GM19025 (cell line): ENCODE measurements around the gene LDLRAD4.
"Not testable (repeated sequence)": the region's sequence is repeated elsewhere in the genome, so short reads cannot be mapped to it uniquely, and the experiment has no call there.

ENCODE experiments used
- ATAC-seq: cut with Tn5 transposase; IDR thresholded peaks from one replicate; pipeline ENCODE4 v1.9.1; 2021; ENCODE audit warnings: mild to moderate bottlenecking, low read depth, moderate library complexity; ENCODE audit not compliant: unreplicated experiment

Gene LDLRAD4

DNA sequence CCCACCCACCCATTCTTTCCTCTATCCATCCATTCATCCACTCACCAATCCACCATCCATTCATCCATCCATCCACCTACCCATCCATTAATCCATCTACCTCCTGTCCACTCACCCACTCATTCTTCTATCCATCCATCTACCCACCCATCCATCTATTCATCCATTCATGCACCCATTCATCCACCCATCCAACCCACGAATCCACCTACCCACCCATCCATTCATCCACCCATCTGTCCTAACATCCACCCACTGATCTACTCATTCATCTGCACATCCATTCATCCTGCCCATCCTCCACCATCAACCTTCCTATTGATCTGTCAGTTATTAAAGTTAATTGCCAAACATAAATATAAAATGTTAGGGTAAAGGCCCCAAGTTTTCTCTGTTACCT is 25.6 kb downstream of the LDLRAD4 start:
- ATAC-seq, result no peak

DNA sequence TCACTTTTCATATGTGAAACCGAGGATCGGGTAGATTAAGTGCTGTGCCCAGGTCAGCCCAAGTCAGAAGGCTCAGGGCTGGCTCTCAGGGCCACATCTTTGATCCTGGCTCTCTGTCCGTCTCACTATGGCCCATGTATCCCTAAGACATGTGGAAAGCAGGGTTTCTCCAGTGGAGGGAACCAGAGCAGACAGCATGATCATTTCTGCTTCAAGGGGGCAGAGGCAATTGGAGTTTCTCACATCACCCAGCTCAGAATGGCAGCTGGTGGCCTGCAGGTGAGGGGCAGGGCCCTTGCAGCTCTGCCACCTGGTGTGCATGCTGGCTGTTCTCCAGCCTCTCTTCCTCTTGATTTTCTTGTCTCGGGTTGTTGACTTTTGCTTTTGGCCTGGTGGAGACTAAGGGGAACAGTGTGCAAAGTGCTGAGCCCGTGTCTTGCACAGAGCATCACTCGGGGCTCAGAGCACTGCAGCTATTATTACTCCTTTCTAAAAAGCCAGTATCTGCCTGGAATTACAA is 27.0 kb downstream of the LDLRAD4 start:
- ATAC-seq, result no peak

DNA sequence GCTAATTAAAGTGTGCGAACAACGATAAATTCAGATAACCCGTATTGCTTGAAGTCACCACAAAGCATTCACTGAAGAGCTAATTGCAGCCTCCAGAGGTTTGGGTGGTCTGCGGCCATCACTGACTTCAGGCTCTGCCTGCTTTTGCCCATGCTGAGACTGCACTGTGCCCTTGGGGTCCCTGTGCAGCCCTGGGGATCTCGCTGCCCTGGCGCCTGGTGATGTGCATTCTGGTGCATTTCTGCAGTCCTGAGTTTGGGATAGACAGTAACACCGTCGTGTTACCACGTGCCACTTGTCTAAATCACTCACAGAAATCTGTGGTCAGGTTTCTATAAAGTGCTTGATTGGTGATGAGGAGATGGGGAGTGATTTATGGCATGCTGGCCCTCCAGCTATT is 27.6 kb downstream of the LDLRAD4 start:
- ATAC-seq, result no peak

DNA sequence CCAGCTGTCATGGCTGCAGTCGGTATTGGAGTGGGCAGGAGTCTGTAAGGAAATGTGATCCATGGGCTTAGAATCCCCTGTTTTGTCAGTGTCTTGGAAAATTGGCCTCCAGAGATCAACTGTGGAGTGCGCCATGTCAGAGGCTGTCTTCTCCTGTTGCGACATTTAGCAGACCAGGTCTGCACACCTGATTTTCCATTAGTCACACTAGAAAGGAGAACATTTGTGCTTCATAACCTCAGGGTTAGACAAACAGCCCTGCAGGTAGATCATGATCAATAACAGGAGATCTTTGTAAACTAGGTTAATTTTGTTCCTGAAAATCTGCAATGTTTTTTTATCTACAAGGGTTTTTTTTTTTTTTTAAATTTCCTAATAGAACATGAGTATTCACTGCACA is 28.0 kb downstream of the LDLRAD4 start:
- no peak for ATAC-seq

DNA sequence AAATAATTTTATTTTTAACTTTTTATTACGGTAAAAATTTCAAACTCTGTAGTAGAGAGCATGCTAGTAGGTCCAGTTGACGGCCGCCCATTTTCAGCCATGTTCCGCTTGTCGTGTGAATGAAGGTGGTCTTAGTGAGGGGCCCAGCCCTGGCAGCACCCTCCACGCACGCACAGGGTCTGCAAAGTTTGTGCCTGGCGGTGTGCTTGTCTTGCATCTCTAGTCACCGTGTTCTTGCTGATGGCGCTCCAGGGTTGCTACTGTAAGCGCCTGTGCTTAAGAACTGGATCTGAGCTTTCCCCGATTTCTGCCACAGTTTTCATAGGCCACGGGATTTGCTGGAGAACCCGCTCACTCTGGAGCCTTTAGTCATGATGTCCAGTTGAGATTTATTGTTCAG is 28.9 kb downstream of the LDLRAD4 start:
- ATAC-seq, result no peak

DNA sequence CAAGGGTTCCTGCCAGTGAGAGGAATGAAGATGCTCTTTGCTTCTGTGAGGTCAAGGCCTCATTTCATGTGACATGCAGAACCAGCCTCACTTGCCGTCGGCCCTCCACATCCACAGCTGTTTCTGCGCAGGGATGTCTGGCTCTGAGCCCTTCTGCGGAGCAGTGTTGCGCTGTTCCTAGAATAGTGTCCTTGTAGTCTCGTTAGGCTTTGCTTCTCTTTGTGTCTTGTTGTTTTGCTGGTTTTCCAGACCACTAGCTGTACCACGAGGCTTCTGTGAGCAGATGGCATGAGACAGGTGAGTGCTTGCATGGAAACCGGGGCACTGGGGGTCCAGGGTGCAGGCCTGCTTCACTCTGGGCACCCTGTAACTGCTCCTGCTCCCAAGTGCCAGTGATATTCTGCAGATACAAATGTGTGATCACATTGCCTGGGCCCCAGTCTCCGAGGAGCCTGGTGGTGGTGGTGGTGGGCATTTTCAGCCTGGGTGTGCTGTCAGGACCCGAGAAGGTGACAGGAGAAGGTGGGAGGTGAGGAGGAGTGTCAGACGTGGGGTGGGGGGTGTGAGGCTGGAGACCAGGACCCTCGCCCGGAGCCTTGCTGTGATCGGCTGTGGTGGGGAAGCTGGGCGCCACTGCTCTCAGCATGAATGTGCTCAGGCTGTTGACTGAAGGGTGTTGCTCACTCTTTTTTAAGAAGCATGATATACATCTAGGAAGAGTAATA is 34.3 kb downstream of the LDLRAD4 start:
- no peak for ATAC-seq

DNA sequence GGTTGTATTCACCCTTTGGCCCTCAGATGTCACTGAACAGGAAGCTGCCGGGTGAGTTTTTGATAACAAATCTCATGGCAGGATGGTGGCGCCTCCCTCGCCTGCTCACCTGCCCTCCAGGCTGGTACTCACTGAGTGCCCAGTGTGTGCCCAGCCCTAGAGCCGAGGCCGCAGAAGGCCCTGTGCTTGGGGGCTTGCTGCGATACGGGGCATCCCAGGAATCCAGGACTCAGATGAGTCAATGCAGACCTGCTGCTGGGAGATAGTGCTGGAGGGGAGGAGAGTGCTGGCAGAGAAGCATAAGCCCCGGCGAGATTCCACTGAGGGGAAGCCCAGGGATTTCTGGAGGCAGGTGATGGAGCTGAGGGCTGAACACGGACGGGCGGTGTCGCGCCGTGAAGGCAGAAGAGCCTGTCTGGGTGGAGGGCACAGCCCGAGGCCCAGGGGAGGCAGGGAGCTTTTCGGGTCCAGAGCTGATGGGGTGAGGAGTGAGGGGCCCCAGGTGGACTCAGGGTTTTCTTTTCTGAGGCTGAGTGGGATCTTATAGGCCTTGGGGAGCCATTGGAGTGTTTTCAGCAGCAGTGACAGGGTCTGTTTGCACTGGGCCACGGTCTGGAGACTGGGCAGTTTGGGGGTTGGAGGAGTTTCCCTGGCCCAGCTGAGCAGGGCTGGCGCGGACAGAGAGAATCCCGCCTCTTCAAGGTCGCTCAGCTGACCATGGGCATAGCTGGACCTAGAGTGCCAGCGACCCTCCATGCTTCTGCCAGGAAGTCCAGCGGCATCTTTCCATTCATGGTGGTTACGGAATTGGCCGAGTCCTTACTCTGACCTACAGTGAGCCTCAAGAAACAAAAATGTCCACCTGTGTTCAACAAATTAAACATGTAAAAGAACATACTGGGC is 35.5 kb downstream of the LDLRAD4 start:
- ATAC-seq, result no peak

DNA sequence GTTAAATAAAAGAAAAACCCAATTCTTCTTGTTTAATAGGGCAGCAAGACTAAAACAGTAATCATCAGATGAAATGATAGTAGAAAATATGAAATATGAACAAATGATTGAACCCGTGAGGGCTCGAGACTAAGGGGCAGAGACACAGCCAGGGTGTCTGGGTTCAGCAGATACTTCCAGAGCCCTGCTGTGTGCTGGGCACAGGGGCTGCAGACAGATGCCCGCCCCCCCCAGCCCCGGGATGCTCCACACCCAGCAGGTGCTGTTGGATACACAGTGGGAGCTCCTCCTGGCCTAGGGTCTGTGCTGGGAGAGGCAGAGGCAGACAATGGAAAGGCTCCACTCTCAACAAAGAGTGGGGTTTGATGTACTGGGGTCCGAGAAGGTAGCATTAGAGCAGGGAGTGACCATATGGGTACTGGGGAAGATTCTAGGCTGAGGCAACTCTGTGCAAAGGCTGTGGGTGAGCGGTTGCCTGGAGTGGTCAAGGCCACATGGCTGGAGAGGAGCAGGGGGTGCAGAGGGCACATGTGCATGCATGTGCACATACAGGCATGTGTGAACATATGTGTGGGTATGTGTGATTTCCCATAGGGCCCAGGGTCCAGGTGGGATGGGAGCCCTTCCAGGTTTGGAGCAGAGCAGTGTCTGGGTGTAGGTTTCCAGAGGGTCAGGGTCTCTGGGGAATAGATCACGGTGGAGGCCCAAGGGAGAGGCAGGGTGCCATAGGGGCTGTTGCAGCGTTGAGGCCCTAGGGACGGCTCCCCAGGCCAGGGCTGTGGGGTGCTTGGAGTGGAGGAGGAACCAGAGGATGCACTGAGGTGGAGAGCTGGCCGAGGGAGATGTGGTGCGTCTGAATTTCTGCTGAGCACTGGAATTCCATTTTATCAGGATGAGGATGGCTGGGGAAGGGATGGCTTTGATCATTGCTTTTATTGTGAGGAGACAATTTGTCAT is 36.7 kb downstream of the LDLRAD4 start:
- ATAC-seq, result no peak

DNA sequence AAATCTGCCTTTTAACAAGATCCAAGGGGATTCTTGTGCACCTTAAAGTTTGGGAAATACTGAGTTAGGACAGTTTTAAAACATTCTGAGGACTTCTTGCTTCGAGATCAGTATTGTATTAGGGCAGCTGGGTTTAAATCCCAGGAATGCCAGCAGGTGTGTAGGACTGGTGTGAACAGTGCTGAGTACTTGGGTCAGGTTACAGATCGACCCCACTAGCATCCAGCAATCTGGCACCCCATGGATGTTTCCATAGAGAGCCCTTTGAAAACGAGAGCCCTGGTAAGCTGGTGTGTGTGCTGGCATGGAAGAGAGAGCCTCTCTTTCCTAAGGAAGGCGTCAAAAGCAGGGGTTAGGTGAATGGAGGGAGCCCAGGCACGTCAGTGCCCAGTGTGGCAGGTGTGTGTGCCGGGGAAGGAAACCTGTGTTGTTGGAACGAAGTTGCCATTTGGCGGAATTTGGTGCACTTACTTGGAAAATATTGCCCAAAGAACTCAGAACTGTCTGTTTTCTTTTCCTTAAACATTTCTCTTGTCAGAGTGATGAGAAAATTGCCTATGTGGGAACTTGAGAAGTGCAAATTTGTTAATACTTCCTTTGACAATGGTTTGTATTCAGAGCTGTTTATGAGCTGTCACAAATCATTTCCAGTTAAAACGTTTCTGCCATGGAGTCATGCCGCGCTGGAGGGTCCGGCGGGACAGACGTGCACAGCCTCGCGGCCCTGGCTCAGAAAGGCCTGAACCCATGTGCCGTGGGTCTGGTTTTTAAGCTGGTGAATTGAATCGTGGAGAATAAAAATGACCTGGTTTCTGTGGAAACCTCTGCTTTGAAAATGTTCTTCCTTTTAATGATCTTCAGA is 38.1 kb downstream of the LDLRAD4 start:
- no peak for ATAC-seq

DNA sequence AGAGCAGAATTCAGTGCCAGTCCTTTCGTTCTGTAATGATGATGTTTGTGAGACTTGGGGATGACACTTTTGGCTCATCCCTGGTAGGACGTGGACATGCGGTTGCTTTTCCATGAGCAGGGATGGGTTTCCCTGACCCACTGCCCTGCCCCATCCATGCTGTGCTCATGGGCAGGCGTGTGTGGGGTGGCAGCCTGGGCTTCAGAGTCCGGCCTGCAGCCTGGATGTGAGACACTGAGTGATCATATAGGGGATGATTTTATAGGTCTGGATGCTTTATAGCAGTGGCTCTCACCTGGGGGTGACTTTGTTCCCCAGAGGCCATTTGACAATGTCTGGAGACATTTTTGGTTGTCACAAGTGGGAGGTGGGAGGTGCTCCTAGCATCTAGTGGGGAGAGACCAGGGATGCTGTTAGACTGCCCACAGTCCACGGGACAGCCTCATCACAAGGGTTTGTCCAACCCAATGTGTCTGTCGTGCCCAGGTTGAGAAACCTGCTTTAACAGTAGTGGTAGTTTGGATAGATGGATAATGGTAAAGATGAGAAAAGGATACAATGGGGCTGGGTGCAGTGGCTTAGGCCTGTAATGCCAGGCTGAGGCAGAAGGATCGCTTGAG is 38.9 kb downstream of the LDLRAD4 start:
- ATAC-seq, result no peak

DNA sequence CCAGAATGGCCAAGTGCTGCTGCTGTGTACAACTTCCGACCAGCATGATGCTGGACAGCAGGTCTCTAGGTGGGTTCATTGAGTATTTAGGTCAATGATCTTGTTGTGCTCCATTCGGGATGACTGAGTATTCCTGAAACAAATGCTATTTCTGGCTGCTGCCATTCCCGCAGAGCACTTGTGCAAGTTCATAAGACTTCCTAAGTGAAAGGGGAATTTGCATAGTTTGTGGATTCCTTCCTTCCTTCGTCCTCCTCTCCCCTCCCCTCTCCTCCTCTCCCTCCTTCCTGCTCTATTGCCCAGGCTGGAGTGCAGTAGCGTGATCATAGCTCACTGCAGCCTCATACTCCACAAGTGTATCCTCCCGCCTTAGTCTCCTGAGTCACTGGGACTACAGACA is 40.4 kb downstream of the LDLRAD4 start:
- no peak for ATAC-seq

DNA sequence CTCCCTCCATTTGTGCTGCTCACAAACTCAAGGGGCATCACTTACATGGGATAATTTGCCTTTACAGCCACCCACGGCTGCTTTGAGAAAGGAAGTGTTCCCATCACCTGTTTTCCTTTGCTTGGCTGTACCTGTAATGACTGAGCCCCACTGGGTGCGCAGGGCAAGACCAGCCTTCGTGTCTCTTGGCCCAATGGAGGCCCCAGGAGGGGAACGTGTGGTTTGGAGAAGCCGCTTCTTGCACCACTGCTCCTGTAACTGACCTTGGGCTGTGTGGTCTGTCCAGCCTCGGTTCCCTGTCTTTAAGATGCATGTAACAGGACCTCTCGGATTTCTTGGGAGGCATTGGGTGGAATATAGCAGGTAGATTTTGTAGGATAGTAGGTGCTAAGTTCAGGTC is 41.1 kb downstream of the LDLRAD4 start:
- ATAC-seq, result no peak

DNA sequence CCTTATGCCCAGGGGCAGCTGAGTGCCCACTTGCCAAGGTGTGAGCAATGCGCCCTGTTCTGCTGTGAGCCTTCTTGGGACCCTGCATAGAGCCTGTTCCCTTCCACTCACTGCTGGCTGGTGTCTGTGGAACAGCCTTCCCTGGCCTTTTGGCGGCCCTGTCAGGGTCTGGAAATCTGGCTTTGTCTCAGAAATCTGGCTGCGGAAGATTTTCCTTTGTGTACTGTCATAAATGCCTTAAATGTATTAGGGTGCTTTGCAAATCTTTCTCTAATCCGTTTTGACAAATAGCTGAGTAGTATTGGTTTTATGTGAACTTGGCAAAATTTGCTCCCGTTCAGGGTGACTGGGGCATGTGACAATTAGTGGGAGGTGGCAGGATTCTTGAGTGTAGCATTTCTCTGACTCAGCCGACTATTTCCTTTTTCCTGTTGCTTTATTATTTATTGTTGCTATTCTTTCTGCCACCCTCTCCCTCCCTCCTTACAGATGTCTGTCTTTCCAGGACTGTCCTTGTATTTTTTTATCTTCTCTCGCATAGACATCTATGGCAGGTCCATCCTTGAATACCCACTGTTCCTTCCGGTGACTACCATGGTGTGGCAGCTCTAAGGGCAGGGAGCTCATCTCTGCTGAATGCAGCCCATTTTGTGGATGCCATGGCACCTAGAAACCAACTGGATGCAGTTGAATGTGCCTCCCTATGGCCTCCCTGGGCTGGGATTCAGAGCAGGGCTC is 41.8 kb downstream of the LDLRAD4 start:
- no peak for ATAC-seq

DNA sequence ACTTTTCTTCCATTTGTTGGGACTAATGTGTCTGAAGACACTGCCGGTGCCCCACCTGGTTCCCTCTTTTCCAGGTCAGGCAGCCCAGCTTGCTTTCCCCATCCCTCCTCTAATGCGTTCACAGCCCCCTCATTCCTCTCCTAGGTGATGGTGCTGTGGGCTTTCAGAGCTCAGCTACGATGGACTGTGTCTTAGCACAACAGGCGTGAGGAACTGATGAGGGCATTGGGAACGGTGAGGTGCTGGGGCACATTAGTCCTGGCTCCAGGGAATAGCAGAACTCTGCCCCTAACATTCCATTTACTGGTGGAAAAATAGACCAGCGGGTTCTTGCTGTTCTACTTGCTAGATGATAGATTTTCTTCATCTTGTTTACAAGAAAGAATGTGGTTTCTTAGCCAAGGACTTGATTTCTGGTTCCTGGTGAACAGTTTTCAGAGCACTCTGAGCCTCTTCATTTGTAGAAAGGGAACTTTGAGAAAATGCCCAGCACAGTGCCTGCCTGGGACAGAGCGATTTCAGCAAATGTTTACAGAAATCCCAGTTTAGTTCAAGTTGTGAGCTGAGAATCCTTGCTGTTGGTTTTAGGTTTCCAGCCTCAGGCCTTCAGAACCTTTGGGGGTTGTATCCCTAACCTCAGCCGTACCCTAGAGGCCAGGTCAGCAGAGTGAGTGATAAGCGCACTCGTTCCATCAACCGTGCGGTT is 42.5 kb downstream of the LDLRAD4 start:
- no peak for ATAC-seq

DNA sequence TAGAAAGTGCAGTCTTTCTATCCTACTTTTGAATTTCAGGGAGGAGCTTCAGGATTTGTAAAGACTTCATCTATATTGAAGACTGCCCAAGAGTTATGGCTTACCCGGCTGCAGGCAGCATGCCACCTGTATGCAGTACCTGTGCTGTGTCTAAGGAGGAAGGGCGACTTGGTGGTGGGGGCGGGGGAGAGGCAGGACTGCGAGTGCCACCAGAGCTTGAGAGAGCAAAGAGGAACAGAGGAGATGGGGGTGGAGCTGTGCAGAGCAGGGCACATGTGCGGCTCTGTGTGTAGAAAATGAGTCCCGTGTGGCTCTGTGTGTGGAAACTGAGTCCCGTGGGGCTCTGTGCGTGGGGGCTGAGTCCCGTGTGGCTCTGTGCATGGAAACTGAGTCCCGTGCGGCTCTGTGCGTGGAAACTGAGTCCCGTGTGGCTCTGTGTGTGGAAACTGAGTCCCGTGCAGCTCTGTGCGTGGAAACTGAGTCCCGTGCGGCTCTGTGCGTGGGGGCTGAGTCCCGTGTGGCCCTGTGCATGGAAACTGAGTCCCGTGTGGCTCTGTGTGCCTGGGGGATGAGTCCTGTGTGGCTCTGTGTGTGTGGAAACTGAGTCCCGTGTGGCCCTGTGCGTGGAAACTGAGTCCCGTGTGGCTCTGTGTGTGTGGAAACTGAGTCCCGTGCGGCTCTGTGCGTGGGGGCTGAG is 43.2 kb downstream of the LDLRAD4 start:
- no peak for ATAC-seq

DNA sequence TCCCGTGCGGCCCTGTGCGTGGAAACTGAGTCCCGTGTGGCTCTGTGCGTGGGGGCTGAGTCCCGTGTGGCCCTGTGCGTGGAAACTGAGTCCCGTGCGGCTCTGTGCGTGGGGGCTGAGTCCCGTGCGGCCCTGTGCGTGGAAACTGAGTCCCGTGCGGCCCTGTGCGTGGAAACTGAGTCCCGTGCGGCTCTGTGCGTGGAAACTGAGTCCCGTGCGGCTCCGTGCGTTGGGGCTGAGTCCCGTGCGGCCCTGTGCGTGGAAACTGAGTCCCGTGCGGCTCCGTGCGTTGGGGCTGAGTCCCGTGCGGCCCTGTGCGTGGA is 43.8 kb downstream of the LDLRAD4 start:
- ATAC-seq, result not testable (repeated sequence)
